GM19351 (cell line): ENCODE results near the gene SUSD2.
"Not testable (repeated sequence)": the region's sequence is repeated elsewhere in the genome, so short reads cannot be mapped to it uniquely, and the experiment has no call there.

ENCODE experiments used
- ATAC-seq: cut with Tn5 transposase; IDR thresholded peaks from one replicate; pipeline ENCODE4 v1.9.1; 2021; ENCODE audit warnings: mild to moderate bottlenecking, moderate library complexity; ENCODE audit not compliant: unreplicated experiment

SUSD2 gene

GRCh38 chr22:24176040-24176439 is 5.2 kb upstream of the SUSD2 start:
- no peak for ATAC-seq

GRCh38 chr22:24176630-24177029 is 4.7 kb upstream of the SUSD2 start:
- ATAC-seq: no peak

GRCh38 chr22:24177045-24177444 is 4.2 kb upstream of the SUSD2 start:
- ATAC-seq: no peak

- ATAC-seq: no peak
Observed at GRCh38 chr22:24177456-24177855, 3.8 kb upstream of the SUSD2 start.

- no peak for ATAC-seq
Observed at GRCh38 chr22:24178021-24178431, 3.3 kb upstream of the SUSD2 start.

GRCh38 chr22:24178502-24179440 is 2.5 kb upstream of the SUSD2 start:
- ATAC-seq: no peak

- ATAC-seq: no peak
Observed at GRCh38 chr22:24179478-24180210, 1.6 kb upstream of the SUSD2 start.

- ATAC-seq: no peak
Observed at GRCh38 chr22:24180316-24181087, 785 bp upstream of the SUSD2 start.

- no peak for ATAC-seq
Observed at GRCh38 chr22:24181996-24182899, 961 bp downstream of the SUSD2 start.

GRCh38 chr22:24182900-24183246 is 1.6 kb downstream of the SUSD2 start:
- ATAC-seq: not testable (repeated sequence)

- ATAC-seq: no peak
Observed at GRCh38 chr22:24183321-24184031, 2.2 kb downstream of the SUSD2 start.

- no peak for ATAC-seq
Observed at GRCh38 chr22:24184057-24184798, 2.9 kb downstream of the SUSD2 start.

GRCh38 chr22:24185001-24185500 is 3.8 kb downstream of the SUSD2 start:
- no peak for ATAC-seq

GRCh38 chr22:24185501-24186351 is 4.4 kb downstream of the SUSD2 start:
- ATAC-seq: no peak

GRCh38 chr22:24186352-24186740 is 5.1 kb downstream of the SUSD2 start:
- no peak for ATAC-seq

GRCh38 chr22:24186892-24187670 is 5.8 kb downstream of the SUSD2 start:
- no peak for ATAC-seq
